Caco-2 (cell line): ENCODE data around the gene KIAA0930. TPM values are rescaled to one million over a fixed set of nuclear protein-coding genes. Genes with fewer than 3 reads are reported as not detected.

Experiments used
- BruUV-seq: library from RNA; stranded (reverse); fragments of 400-500 nt; replicated peaks from 2 replicates; lab custom pipeline; 2021; lab: Mats Ljungman, UMichigan
- CTCF ChIA-PET: fragments of 300-600 bp; sonication (Branson Sonifier 250); formaldehyde crosslinking; loops from one replicate; lab custom pipeline; 2022; ENCODE audit warnings: antibody characterized with exemption; lab: Charles Lee
- POLR2A ChIA-PET: fragments of 300-600 bp; sonication (Branson Sonifier 250); formaldehyde crosslinking; loops from one replicate; lab custom pipeline; 2022; ENCODE audit warnings: antibody characterized with exemption; lab: Charles Lee
- DNase-seq, 2 experiments: peaks; one replicate each; pipeline versions ENCODE4 v3.0.0 to v3.0.0-alpha.2; 2020 to 2022
- H3K27me3 ChIP-seq: replicated peaks from 2 replicates; pipeline ENCODE4 v1.6.0; 2011; ENCODE audit warnings: low read length; ENCODE audit not compliant: control insufficient read depth, insufficient read depth
- H3K36me3 ChIP-seq: 2 replicates; pipeline ENCODE4 v1.5.1; 2011; ENCODE audit warnings: low read length; ENCODE audit not compliant: control insufficient read depth, insufficient read depth
- H3K4me1 ChIP-seq: fragments of 250-450 bp; sonication (Bioruptor Pico); 2 replicates; pipeline ENCODE4 v1.5.1; 2020; ENCODE audit warnings: mild to moderate bottlenecking
- H3K4me3 ChIP-seq: 2 replicates; pipeline ENCODE4 v1.5.1; 2011; ENCODE audit warnings: low read depth, mild to moderate bottlenecking, control low read depth, low read length
- H3K9me3 ChIP-seq: fragments of 250-450 bp; sonication (Bioruptor Pico); 2 replicates; pipeline ENCODE4 v1.5.1; 2020; ENCODE audit warnings: mild to moderate bottlenecking, moderate library complexity
- H3K27ac Mint-ChIP-seq: one replicate; pipeline ENCODE4 v1.8.0; 2022; ENCODE audit warnings: mixed read lengths; ENCODE audit not compliant: unreplicated experiment
- H3K27me3 Mint-ChIP-seq: one replicate; pipeline ENCODE4 v1.8.0; 2022; ENCODE audit warnings: mixed read lengths; ENCODE audit not compliant: insufficient read depth, unreplicated experiment
- H3K36me3 Mint-ChIP-seq: one replicate; pipeline ENCODE4 v1.8.0; 2022; ENCODE audit warnings: mild to moderate bottlenecking, mixed read lengths; ENCODE audit not compliant: insufficient read depth, unreplicated experiment
- H3K4me1 Mint-ChIP-seq: one replicate; pipeline ENCODE4 v1.8.0; 2022; ENCODE audit warnings: low read depth, mixed read lengths; ENCODE audit not compliant: unreplicated experiment
- H3K4me3 Mint-ChIP-seq: one replicate; pipeline ENCODE4 v1.8.0; 2022; ENCODE audit warnings: mild to moderate bottlenecking, moderate library complexity, mixed read lengths; ENCODE audit not compliant: unreplicated experiment
- H3K9me3 Mint-ChIP-seq: one replicate; pipeline ENCODE4 v1.8.0; 2022; ENCODE audit warnings: mixed read lengths; ENCODE audit not compliant: unreplicated experiment
- intact Hi-C: fragments of 100-400 bp; cut with micrococcal nuclease; formaldehyde crosslinking; loops from one replicate; pipeline ENCODE4 v1.10.0; 2022; ENCODE audit not compliant: unreplicated experiment
- total RNA-seq: library from RNA; stranded (reverse); gene quantifications from 2 replicates; pipeline ENCODE4 v1.2.3, GENCODE V29; 2022
- TF ChIP-seq, protein P1 (sequence below), 2 experiments: fragments of 200-600 bp in 1 of 2; IDR thresholded peaks; 1 replicate in 1 of 2; 2 replicates in 1 of 2; pipeline versions ENCODE4 v1.5.1 to v1.8.0; 2011 to 2022; ENCODE audit warnings: antibody characterized with exemption in 1 of 2, control low read depth in 1 of 2, inconsistent platforms in 1 of 2, low read depth in 1 of 2, low read length in 1 of 2, mild to moderate bottlenecking in 1 of 2, moderate library complexity in 1 of 2; ENCODE audit not compliant: insufficient read depth in 1 of 2, severe bottlenecking in 1 of 2, unreplicated experiment in 1 of 2

KIAA0930 gene
- total RNA-seq, 1 experiment from 2014 or later, result 34.7 TPM

DNA sequence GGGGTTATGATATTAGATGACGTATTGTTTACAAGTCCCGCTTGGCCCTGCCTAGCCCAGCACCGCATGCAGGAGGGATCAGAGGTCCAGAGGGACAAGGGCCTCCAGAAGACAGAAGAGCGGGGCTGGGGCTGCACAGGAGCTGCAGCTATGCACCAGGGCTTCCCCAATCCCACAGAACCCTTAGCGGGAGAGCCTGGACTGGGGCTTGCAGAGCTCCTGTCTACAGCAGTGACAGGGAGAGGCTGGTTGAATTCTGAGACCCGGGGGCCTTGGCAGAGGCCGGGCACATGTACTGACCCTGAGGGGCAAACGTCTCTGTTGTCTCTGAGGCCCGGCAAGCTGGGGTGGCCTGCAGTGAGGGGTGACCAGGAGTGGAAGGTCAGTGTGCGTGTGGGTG lies 6.9 kb downstream of the KIAA0930 start:
- Mint-ChIP-seq H3K27me3 (no peaks in the 10 kb centered on the region), H3K9me3 (no peaks in the 10 kb centered on the region), H3K36me3 (no peaks in the 10 kb centered on the region), H3K4me3 (no peak overlapping the region), H3K4me1 (no peaks in the 10 kb centered on the region), H3K27ac (no peak overlapping the region)
- Histone ChIP-seq H3K4me1 (no peaks in the 10 kb centered on the region), H3K27me3 (no peaks in the 10 kb centered on the region), H3K36me3 (no peaks in the 10 kb centered on the region), H3K9me3 (no peaks in the 10 kb centered on the region), H3K4me3 (no peak overlapping the region)
- intact Hi-C loops, result no loop called here
- TF ChIP-seq, protein P1, sequence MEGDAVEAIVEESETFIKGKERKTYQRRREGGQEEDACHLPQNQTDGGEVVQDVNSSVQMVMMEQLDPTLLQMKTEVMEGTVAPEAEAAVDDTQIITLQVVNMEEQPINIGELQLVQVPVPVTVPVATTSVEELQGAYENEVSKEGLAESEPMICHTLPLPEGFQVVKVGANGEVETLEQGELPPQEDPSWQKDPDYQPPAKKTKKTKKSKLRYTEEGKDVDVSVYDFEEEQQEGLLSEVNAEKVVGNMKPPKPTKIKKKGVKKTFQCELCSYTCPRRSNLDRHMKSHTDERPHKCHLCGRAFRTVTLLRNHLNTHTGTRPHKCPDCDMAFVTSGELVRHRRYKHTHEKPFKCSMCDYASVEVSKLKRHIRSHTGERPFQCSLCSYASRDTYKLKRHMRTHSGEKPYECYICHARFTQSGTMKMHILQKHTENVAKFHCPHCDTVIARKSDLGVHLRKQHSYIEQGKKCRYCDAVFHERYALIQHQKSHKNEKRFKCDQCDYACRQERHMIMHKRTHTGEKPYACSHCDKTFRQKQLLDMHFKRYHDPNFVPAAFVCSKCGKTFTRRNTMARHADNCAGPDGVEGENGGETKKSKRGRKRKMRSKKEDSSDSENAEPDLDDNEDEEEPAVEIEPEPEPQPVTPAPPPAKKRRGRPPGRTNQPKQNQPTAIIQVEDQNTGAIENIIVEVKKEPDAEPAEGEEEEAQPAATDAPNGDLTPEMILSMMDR (IDR thresholded peaks at IDR 0.05; ENCODE audit: insufficient read depth in 1 of 2, low read depth in 1 of 2, low read length in 1 of 2, severe bottlenecking in 1 of 2, unreplicated experiment in 1 of 2), result no peak
- BruUV-seq, result no TSS peak
- DNase-seq, result no peak
- ChIA-PET CTCF (no interaction called here), POLR2A (no interaction called here)

- H3K9me3 ChIP-seq, result no peaks in the 10 kb centered on the region
- no peaks in the 10 kb centered on the region for H3K4me1 ChIP-seq
- no peak overlapping the region for H3K4me3 ChIP-seq
- intact Hi-C loops, result no loop called here
- ChIA-PET POLR2A (no interaction called here), CTCF (no interaction called here)
- no peaks in the 10 kb centered on the region for H3K27me3 ChIP-seq
- Mint-ChIP-seq H3K4me1 (no peaks in the 10 kb centered on the region), H3K27me3 (no peaks in the 10 kb centered on the region), H3K27ac (no peak overlapping the region), H3K36me3 (no peaks in the 10 kb centered on the region), H3K9me3 (no peaks in the 10 kb centered on the region), H3K4me3 (no peak overlapping the region)
- no peaks in the 10 kb centered on the region for H3K36me3 ChIP-seq
- BruUV-seq, result no TSS peak
- no peak for DNase-seq
- TF ChIP-seq, protein P1 (IDR thresholded peaks at IDR 0.05; ENCODE audit: insufficient read depth in 1 of 2, low read depth in 1 of 2, low read length in 1 of 2, severe bottlenecking in 1 of 2, unreplicated experiment in 1 of 2), result no peak
Observed at GRCh38 chr22:45233386-45233785, 7.3 kb downstream of the KIAA0930 start.

DNA sequence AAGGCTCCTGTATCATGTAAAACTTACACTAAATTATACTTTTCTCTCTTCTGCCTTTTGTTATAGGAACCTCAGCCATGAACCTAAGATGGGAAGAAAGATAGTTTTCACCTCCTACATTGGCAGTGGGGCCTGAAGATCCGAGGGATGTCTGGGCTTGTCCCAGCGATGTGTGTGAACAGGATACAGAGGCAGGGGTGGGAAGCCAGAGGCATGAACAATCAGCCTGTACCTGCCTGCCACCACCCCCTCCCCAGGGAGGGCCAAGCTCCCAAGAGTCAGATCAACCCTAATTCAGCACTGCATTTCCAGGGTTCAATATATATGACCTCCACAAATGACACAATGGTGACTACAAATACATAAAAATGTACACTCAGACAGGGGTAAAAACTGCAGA lies 9.4 kb downstream of the KIAA0930 start:
- no peaks in the 10 kb centered on the region for H3K9me3 Mint-ChIP-seq
- H3K36me3 Mint-ChIP-seq, result no peaks in the 10 kb centered on the region
- H3K4me3 Mint-ChIP-seq, result no peak overlapping the region
- intact Hi-C loops, result no loop called here
- ChIA-PET POLR2A (interaction anchor here (0.7 kb wide), 1 partner anchor 50 kb away, joined by 5 read pairs; no protein-coding TSS in a partner anchor), CTCF (no interaction called here)
- no peak overlapping the region for H3K4me3 ChIP-seq
- H3K27me3 Mint-ChIP-seq, result no peaks in the 10 kb centered on the region
- H3K4me1 Mint-ChIP-seq, result peaks cover 4% of the 10 kb centered on the region
- no peak for DNase-seq
- H3K4me1 ChIP-seq, result no peaks in the 10 kb centered on the region
- TF ChIP-seq, protein P1 (IDR thresholded peaks at IDR 0.05; ENCODE audit: insufficient read depth in 1 of 2, low read depth in 1 of 2, low read length in 1 of 2, severe bottlenecking in 1 of 2, unreplicated experiment in 1 of 2), result no peak
- BruUV-seq, result no TSS peak
- no peaks in the 10 kb centered on the region for H3K9me3 ChIP-seq
- H3K27ac Mint-ChIP-seq, result no peak overlapping the region
- no peaks in the 10 kb centered on the region for H3K36me3 ChIP-seq
- H3K27me3 ChIP-seq, result no peaks in the 10 kb centered on the region
